Iris pigment epithelial cell (primary cell): ENCODE measurements around the gene MIA.
"Not testable (repeated sequence)": the region's sequence is repeated elsewhere in the genome, so short reads cannot be mapped to it uniquely, and the experiment has no call there.

ENCODE experiments used
- DNase-seq: peaks from one replicate; pipeline ENCODE4 v3.0.0-alpha.2; 2011; ENCODE audit warnings: low read depth

The MIA gene

DNA sequence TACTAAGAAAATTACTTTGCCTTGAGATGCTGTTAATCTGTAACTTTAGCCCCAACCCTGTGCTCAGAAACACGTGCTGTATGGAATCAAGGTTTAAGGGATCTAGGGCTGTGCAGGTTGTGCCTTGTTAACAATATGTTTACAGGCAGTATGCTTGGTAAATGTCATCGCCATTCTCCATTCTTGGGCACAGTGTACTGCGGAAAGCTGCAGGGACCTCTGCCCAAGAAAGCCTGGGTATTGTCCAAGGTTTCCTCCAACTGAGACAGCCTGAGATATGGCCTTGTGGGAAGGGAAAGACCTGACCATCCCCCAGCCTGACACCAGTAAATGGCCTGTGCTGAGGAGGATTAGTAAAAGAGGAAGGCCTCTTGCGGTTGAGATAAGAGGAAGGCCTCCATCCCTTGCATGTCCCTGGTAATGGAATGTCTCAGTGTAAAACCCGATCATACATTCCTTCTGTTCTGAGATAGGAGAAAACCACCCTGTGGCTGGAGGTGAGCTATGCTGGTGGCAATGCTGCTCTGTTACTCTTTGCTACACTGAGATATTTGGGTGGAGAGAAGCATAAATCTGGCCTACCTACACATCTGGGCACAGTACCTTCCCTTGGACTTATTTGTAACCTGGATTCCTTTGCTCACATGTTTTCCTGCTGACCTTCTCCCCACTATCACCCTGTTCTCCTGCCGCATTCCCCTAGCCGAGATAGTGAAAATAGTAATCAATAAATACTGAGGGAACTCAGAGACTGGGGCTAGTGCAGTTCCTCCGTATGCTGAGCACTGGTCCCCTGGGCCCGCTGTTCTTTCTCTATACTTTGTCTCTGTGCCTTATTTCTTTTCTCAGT, 47.6 kb downstream of the MIA start:
- peak; percentile 64 for DNase-seq

DNA sequence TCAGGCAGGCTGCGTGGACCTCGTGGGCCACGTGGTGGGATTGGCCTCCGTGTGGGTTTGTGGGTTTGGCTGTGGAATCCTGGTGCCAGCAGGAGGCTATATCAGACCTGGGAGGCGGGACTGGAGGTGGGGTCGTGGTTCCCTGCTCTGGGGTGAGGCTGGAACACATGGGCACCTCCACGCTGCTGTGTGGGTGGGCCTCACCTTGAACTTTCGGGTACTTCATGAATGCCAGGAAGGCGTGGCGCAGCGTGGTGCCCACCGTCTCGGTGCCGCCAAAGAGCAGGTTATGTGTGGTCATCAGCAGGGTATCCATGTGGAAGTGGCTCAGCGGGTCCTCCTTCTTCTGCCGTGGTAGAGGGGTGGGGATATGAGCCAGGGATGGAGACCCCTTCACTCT, 49.6 kb downstream of the MIA start:
- not testable (repeated sequence) for DNase-seq

DNA sequence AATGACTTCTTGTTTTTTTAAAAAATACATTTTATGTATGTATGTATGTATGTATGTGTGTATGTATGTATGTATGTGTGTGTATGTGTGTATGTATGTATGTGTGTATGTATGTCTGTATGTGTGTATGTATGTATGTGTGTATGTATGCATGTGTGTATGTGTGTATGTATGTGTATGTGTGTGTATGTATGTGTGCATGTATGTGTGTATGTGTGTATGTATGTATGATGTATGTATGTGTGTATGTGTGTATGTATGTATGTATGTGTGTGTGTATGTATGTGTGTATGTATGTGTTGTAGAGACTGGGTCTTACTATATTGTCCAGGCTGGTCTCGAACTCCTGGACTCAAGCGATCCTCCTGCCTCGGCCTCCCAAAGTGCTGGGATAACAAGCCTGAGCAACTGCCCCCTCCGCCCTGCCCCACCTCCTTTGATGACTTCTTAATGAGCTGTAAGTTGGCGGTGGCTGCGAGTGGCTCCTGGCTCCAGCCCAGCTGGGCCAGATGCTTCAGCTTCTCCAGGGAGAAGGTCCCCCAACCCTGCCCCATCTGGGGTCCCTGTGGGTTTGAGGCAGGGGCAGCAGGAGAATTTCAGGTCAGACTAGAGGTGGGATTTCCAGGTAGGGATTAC, 50.3 kb downstream of the MIA start:
- not testable (repeated sequence) for DNase-seq

DNA sequence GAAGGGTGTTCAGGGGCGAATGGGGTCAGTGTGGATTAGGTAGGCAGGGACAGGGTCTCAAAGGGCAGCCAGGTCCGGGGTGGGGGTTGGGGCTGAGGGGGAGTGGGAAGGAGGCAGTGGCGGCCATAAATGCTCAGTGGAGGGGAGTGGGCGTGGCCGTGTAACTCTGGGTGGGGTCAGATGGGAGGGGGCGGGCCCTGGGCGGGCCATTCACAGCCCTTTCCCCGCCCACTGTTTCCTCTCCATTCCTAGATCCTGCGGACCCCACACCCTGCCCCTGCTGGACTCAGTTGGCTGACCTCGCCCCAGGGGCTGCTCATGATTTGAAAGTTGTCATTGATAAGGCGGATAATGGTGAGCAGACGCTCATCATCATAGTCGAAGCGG, 51.0 kb downstream of the MIA start:
- DNase-seq: not testable (repeated sequence)

DNA sequence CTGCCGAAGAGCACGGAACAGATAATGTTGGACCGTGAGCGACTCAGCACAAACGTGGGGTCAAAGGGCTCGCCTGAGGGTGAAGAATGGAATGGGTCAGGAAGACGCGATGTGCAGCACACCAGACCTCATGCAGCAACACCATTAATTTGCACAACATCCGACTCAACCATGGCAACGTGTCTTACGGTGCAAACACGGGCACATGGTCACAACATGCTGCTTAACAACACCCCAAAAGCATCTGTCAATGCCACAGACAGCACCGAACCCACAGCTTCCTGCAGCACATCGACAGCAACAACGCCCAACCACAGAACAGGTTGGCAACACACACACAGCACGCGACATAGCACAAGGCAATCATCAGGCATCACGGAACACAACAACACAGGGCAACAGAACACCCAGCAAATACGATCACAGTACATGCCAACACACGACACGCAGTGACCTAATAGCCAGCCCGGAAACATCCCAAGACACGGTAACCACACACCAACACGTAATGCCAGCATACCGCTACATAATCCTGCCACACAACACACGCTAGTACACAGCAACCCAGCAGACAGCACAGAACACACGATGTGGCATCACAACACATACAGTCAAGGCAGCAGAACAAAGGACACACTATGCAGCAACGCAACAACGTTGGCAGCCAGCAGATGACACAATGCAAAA, 51.5 kb downstream of the MIA start:
- not testable (repeated sequence) for DNase-seq
